Embryonic facial prominence (tissue), 1 donor: ENCODE results near the gene CLIP4.
"Not testable (repeated sequence)": the region's sequence is repeated elsewhere in the genome, so short reads cannot be mapped to it uniquely, and the experiment has no call there.

ENCODE experiments used
- DNase-seq: peaks from one replicate; pipeline ENCODE4 v3.0.0-alpha.2; 2016; ENCODE audit errors: extremely low spot score

Gene CLIP4, protein sequence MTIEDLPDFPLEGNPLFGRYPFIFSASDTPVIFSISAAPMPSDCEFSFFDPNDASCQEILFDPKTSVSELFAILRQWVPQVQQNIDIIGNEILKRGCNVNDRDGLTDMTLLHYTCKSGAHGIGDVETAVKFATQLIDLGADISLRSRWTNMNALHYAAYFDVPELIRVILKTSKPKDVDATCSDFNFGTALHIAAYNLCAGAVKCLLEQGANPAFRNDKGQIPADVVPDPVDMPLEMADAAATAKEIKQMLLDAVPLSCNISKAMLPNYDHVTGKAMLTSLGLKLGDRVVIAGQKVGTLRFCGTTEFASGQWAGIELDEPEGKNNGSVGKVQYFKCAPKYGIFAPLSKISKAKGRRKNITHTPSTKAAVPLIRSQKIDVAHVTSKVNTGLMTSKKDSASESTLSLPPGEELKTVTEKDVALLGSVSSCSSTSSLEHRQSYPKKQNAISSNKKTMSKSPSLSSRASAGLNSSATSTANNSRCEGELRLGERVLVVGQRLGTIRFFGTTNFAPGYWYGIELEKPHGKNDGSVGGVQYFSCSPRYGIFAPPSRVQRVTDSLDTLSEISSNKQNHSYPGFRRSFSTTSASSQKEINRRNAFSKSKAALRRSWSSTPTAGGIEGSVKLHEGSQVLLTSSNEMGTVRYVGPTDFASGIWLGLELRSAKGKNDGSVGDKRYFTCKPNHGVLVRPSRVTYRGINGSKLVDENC

DNA sequence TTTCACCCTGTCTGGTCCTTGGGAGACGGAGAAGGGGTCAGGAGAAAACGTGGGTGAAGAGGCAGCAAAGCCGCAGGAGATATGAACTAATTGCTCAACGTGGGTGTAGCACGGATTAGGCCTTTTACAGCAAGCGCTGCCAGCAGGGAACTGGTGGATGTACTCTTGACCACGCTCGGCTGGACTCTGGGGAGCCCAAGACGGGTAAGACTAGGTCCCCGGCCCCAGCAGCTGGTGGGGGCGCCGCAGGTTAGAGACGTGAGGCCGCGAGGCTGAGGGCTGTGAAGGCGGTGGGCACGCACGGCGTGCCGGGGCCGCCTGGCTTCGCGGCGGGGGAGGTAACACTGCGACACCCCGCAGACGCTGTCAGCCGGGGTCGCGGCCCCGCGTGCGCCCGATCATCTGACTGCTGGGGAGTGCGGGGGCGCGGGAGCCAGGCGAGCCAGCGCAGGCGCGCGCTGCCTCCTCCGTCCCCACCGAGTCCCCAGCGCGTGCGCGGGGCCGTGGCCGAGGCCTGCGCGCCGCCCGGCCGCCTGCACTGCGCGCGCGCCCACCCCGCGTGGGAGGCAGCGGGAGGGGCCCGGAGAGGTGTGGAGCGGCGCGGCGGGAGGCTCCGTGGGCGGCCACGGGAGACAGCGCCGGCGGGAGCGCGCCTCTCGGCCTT, at the start of gene CLIP4:
Gene CLIP4, plus strand, starts transcription at position 470 of the 664 bp plus-strand sequence. CDS start 5,974 bp downstream, outside the sequence.
- no peak for DNase-seq

DNA sequence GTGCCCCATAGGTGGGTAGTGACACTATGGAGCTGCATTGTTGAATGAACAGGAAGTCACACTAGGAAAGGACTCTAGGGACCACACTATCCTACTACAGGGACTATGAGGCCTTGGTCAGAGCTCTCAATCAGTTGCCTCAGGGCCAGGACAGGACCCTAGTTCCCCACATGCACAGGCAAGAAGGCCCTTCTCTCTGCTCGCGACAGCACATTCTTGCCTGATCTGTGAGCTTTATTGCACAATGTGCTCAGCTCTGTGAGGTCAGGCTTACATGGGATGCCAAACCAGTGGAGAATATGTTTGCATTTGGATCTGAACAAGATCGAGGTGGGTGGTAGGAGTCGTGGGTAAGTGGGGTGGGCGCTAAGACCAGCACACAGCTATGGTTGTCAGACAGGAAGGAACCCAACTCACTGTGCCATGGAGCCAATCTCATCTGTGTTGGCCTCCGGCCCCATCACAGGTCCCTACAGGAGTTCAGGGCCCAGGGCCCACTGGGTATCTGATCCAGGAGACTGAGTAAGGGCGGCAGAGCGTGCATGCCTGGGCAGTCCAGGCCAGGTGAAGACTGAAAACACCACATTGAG, 48.8 kb upstream of the CLIP4 start:
- no peak for DNase-seq

DNA sequence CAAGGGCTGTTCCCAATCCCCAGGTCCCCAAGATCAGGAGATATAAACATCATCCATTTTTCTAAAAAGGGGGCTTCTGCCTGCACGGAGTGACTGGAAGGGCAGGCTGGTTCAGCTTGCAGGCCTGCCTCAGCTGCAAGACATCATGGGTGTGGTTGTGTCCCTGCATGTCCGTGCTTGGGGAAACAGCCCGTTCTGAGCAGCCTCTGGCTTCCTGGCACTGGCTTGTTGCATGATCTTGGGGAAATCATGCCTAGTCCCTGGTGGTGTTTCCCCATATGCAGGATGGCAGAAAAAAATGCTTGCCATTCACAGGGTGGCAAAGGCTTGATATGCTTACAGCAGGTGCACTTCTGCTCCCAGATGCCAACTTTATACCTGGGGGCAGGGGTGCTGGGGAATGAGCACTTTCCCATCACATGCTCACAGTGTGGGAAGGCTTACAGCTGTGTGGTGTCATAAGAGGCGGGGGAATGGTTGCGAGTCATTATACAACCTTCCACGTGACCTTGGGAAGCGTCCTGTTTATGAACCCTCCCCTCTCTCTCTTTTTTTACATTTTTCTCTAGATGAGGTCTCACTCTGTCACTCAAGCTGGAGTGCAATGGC, 48.1 kb upstream of the CLIP4 start:
- DNase-seq = no peak

DNA sequence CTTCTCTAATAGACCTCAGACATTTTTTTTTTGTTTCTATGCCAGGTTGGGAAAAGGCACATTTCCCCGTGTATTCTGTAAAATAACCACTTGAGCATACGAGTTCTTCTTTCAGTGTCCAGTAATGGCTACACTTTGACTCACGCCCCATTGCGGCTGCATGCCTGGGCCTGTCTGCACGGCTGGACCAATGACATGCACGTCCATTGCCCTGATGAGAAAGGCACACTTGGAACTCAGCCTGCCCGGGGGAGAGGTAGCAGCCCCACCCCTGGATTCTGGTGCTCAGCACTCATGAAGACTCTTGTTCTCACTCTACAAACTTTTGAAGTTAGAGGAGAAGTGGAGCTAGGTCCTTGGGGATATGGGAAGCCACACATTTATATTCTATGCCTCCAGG, 46.7 kb upstream of the CLIP4 start:
- DNase-seq = no peak

DNA sequence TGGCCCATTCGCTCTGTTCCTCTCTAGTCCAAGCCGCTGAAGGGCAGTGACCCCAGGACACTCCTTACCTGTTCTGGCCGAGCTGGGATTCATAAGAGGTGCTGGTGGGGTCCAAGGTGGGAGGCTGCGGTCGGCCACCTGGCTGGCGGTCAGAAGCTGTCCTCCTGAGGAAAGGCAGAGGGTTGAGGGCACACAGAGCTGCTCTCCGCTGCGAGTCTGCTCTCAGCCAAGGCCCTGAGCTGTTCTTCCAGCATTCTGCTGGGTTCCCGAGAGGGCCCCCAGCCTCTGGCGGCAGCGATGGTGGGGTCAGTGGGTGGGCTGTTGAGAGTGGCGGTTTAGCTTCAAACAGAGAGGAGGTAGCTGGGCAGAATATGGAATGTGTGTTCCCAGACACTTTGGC, 44.7 kb upstream of the CLIP4 start:
- DNase-seq = no peak

DNA sequence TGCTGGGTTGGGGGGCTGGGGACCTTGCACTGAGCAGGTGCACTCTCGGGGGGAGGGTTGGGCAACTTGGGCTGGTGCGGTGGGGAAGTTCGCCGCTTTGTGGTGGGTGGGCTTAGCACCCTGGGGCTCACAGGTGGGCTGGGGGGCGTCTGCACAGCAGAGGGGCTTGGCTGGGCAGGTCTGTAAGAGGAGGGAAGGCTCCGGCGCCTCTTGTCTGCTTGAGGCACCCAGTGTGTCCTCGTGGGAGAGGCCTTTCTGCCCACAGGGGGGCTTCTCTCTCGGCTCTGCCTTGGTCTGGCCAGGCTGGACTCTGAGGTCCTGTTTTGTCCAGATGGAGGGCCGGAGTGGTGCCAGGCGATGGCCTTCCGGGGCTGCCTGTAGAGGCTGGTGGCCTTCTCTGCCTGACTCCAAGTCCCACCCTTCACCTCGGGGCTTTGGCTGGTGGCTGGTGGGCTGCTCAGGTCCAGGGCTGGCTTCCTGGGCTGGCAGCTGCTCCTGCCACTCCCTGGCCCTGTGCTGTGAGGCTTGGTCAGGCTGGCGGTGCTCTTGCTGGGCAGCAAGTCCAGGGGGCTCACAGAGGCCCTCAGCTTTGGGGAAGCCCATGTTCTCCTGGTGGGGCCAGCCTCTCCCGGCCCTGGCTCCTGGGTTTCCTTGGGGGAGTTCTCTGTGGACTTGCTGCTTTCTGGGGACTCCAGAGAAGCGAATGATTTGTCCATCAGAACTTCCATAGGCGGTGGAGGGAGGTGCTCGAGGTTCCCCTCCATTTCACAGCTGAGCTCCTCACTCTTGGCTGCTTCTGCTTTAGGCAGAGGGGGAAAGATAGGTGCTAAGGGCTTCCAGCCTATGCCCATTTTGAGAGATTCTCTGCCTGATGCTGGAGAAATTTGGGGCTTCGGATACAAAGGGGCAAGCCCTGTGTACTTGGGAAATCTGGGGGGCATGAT, 43.9 kb upstream of the CLIP4 start:
- DNase-seq = no peak

DNA sequence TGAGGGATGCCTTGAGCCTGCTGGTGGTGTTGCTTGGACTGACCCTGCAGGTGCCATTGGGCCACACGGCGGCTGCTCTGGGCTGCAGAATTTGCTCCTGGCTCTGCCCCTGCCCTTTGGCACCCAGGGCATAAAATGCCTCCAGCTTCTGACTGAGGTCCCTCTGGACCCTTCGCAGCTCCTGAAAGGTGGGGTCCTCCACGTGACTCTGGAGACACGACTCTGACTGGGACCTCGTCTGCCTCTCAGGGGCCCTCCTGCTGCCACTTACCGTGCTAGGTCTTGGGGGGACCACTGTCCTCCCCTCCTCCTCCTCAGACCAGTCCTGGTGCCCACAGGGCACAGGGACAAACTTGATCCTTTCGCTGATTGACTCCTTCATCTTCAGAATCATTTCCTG, 43.0 kb upstream of the CLIP4 start:
- no peak for DNase-seq

DNA sequence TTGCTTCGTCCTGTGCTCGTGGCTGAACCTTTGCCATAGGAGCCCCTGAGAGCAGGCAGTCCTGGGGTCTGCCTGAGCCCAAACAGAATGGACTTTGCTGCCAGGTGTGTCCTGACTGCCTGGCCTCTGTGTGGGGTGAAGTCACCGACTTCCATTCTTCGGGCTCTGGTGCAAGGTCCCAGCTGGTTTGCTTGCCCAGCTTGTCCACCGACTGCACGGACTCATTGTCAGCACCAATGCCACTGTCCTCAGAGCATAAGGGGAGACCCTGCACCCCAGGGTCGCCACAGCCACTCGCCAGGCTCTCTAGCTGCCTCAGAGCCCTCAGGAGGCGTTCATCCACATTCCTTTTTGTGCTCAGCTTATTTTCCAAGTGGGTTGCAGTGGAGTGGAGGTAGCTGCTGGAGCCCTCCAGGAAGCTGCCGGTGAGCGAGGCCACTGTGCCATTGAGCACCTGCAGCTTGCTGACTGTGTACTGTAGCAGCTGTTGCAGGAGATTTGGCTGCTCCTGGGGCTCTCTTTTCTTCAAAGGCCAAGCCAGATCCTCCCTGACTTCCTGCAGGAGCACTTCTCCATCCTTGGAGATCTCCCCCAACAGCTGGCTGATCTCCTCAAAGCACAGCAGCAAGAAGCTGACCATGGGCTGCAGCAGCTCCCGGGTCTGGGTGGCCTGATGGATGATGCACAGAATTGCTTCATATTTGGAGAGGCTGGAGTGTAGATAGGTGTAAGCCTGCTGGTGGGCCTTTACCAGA, 42.1 kb upstream of the CLIP4 start:
- no peak for DNase-seq

DNA sequence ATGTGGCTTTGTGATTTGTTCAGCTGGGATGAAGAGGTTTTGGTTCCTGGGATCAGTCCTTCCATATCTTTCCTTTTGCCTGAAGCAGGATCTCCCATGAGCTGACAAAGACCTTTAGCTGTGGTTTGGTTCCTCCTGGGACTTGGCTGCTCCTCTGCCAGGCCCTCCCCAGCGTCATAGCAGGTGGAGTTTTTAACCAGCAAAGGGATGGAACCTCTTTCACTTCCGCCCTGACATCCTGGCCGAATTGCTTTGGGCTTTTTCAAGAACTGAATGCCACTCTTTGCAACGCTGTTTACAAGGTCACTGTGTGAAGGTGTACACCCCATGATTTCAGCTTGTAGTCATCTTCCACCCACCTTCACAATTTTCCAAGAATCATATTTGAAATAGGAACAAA, 41.3 kb upstream of the CLIP4 start:
- DNase-seq = no peak

DNA sequence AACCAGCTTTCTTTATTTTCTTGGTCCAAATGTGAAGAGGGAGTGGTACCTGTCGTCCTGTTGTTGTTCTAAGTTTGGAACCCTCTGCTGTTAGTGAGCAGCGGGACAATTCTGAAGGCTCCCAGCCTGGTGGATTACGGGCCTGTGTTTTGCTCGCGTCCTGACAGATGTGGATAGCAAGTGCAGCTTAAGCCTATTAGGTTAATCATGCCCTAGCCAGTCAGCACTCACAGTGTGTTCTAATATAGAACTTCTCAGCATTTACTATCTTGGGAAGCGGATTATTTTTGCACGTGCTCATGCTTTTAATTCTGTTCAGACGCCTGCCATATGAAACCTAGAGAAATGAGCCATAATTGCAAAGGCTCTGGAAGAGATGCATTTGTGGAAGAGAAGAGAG, 40.8 kb upstream of the CLIP4 start, which contains the start of gene PCARE:
Gene PCARE, minus strand, starts transcription at position 113 of the 400 bp plus-strand sequence. CDS start 262 bp downstream, outside the sequence.
- no peak for DNase-seq

DNA sequence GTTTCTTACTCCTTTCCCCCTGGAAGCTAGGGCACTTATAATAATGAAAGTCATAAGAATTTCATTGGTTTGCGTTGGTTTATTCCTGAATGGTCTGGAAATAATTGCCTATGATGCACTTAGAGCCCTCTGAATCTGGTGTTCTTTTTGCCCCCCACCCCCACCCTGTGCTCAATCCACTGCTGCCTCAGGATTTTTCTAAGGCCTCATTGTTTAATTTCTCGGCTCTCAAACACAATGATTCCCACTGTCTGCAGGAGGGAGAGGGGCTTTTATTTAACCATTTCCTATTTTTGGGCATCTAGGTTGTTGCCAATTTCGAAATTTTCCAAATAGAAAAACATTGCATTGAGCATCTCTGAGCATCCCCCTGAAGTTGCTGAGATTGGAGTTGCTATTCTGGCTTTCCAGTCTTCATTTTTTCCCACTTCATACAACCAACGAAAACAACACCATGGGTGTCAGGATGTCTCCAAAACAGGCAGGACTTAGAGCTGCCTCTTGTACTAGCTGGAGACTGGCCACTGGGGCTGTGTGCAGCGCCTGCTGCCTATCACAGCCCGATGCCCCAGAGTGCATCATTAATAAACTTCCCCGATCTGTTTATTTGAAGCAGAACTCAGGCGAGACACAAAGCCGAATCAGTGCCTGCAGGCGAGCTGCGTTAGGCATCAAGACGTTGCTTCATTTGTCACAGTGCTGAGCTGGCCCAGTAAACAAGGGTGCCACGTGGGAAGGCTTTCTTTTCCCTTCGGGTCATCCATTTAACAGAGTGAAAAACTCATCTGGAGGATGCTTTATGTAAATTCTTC, 39.1 kb upstream of the CLIP4 start:
- DNase-seq = no peak

DNA sequence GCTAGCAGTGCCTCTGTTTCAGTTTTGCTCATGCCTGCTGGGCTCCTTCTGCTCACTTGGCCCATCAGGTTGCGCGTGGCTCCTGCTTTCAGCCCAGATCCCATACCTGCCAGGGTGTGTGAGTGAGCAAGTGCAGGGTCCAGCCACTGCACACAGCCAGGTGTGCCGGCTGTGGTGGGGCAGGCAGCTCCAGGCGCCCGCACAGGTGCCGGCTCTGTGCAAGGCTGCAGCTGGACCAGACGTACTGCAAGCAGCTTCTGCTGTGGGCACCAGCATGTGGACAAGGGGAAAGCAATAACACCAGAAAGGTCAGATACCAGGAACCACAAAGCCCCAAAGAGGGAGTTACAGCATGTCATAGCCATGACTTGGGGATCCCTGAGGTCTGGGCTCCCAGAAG, 35.3 kb upstream of the CLIP4 start:
- DNase-seq = no peak

DNA sequence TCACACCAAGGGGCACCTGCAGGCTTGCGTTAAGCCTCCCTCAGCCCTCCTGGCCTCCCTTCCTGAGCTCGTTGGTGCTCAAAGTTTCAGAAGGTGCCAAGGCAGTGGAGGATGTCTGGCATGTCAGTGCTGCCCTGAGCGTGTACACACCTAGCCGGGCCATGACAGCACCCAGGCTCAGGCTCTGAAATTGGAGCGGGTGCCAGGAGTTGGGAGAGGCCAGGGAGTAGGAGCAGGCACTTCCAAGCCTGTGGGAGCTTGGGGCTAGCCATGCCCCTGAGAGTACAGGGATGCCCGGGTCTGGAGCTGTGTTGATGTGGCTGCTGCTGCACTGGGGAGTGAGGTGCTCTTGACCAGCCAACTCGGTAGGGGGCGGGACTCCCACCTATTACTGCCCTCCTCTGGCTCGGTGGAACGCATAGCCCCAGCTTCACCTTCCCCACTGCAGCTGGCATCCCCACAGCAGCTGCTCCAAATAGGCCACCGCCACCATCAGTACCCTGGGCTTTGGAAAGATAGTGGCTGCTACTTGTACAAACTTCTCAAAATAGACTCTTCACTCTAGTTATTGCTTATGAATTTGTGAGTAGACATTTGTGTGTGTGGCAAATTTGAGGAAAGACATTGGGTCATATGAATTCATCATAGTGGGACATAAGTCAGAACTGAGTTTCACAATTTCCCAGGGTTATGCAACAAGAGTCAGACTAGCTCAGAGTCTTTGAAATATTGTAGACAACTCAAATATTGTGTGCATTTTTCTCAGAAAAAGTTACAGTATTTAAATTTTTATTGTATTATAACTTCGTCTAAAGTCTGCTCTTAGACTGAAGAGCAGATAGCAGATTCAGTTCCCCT, 34.1 kb upstream of the CLIP4 start:
- DNase-seq = no peak

DNA sequence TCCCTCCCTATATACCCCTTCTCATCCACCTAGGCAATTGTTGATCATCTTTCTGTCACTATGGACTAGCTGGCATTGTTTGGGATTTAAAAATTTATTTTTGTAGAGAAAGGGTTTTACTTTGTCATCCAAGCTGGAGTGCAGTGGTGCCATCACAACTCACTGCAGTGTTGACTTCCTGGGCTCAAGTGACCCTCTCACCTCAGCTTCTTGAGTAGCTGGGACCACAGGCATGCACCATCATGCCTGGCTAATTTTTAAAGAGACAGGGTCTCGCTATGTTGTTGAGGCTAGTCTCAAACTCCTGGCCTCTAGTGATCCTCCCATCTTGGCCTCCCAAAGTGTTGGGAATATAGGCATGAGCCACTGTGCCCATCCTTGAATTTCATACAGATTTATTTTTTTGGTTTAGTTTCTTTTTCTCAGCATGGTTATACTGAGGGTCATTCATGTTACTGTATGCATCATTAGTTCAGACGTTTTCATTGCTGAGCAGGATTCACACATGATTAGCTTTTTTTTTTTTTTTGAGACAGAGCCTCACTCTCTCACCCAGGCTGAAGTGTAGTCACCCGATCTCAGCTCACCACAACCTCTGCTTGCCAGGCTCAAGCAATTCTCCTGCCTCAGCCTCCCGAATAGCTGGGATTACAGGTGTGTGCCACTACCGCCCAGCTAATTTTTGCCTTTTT, 32.3 kb upstream of the CLIP4 start:
- no peak for DNase-seq

DNA sequence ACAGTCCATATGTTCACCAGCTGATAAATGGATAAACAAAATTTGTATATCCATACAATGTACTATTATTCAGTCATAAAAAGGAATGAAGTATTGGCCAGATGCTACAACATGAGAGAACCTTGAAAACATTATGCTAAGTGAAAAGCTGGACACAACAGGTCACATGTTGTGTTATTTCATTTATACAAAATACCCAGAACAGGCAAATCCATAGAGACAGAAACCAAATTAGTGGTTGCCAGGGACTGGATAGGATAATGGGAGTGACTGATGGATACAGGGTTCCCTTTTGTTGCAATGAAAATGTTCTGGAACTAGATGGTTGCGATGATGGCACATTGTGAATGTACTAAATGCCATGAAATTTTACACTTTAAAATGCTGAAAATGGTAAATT, 30.7 kb upstream of the CLIP4 start:
- DNase-seq = no peak

DNA sequence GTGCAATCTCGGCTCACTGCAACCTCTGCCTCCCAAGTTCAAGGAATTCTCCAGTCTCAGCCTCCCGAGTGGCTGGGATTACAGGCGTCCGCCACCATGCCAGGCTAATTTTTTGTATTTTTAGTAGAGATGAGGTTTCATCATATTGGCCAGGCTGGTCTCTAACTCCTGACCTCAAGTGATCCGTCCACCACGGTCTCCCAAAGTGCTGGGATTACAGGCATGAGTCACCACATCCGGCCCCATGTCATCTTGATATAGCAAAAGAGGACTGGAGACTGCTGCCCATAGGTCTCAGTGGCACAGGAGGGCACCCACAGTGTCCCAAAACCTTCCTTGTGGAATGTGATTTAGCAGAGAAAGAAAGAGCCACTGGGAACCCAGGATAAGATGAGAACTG, 24.9 kb upstream of the CLIP4 start:
- not testable (repeated sequence) for DNase-seq

DNA sequence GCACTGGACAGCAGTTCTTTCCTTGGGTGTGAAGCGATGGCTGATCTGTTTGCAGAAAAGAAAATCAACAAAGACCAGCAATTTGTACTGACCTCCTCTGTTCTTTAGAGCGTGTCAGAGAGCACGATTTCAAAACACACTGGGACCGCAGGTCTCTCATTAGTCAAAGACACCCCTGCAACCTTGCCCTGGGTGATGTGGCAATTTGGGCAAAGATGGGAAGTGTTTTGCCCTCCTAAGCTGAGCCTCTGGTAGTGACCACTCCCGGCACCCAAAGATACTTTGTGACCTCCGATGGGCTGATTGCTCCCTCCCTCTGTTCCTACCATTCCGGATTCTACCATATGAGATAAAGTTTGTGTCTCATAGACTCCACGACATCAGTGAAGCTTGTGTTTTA, 18.2 kb upstream of the CLIP4 start:
- no peak for DNase-seq
